ENCODE measurements around the gene ATP10A. TPM values are rescaled to one million over a fixed set of nuclear protein-coding genes. Genes with fewer than 3 reads are reported as not detected.

ATP10A gene
- total and polyA plus RNA-seq, 9 of the 15 experiments (the other 6 are each of a cell fraction or from before 2014, with no cell fraction given): 0.09 TPM; not detected in 8

GRCh38 chr15:25804451-25804850 is 58.7 kb downstream of the ATP10A start (continued):
- no peak for TF ChIP-seq MITF (IDR thresholded peaks at IDR 0.05)
- TF ChIP-seq SFPQ (IDR thresholded peaks at IDR 0.05; ENCODE audit: low read depth, low read length): no peak

GRCh38 chr15:25803541-25803940 is 59.6 kb downstream of the ATP10A start:
- BruUV-seq (replicated peaks): no TSS peak
- Histone ChIP-seq H3K9ac (ENCODE audit: insufficient read depth in 1 of 2, low read depth in 2 of 2, low read length in 2 of 2) (no peak overlapping the region), H3K27me3 (ENCODE audit: control insufficient read depth in 2 of 2, insufficient read depth in 2 of 2, low read length in 2 of 2) (peaks cover 9 to 55% of the 10 kb centered on the region in 2 experiments; a peak in 4 of 5 replicates), H3K79me2 (ENCODE audit: control insufficient read depth, insufficient read depth, low read length) (no peaks in the 10 kb centered on the region), H4K20me1 (replicated peaks; ENCODE audit: control insufficient read depth, insufficient read depth, low read length) (no peaks in the 10 kb centered on the region; the same call in 1 of the 2 replicates), H3K4me2 (ENCODE audit: insufficient read depth, low read length) (no peak overlapping the region), H3K4me1 (replicated peaks in 1 of 2; ENCODE audit: control insufficient read depth in 2 of 2, insufficient read depth in 2 of 2, low read length in 2 of 2) (no peaks in the 10 kb centered on the region), H2AFZ (ENCODE audit: low read depth, low read length) (no peak overlapping the region), H3K9me3 (replicated peaks; ENCODE audit: control insufficient read depth, insufficient read depth, low read depth, low read length) (no peaks in the 10 kb centered on the region), H3K36me3 (ENCODE audit: control insufficient read depth, insufficient read depth, low read length) (no peaks in the 10 kb centered on the region), H3K9me1 (ENCODE audit: control insufficient read depth, insufficient read depth, low read length) (no peaks in the 10 kb centered on the region), H3K4me3 (no peak overlapping the region), H3K27ac (ENCODE audit: extremely low read depth, low read depth, low read length) (no peak overlapping the region)
- intact Hi-C loops (cut with micrococcal nuclease): no loop called here
- no peak for ATAC-seq
- POLR2A ChIA-PET: no interaction called here
- FAIRE-seq: no peak
- in situ Hi-C loops (cut with MboI): no loop called here
- TF ChIP-seq JUND (IDR thresholded peaks at IDR 0.05; ENCODE audit: borderline replicate concordance, low read depth, low read length) (no peak), JUND (tag; IDR thresholded peaks at IDR 0.05; ENCODE audit: borderline replicate concordance, low read depth, low read length) (no peak), NR0B1 (IDR thresholded peaks at IDR 0.05; ENCODE audit: partially characterized antibody) (no peak), NFE2L1 (tag; IDR thresholded peaks at IDR 0.05; ENCODE audit: borderline replicate concordance, low read depth) (no peak), ZNF24 (IDR thresholded peaks at IDR 0.05) (no peak), RUNX1 (IDR thresholded peaks at IDR 0.05; ENCODE audit: low read depth) (no peak), PYGO2 (tag; IDR thresholded peaks at IDR 0.05) (no peak), ZNF212 (CRISPR knock-in tag; IDR thresholded peaks at IDR 0.05) (no peak)
- DNase-seq (ENCODE audit: extremely low read depth in 1 of 4, low spot score in 3 of 4): no peak
- 1% methylated on average over 8 of the region's 10 CpGs for WGBS (ENCODE audit: insufficient coverage, low coverage, missing lambda C conversion rate)
- CTCF ChIA-PET (ENCODE audit: low intra/inter-chr PET ratio): no interaction called here
